ENCODE data around the gene ATAD3B. TPM values are rescaled to one million over a fixed set of nuclear protein-coding genes. Genes with fewer than 3 reads are reported as not detected.

Gene ATAD3B
- total and polyA plus RNA-seq, 2 of the 4 experiments (the other 2 are of a cell fraction): 13.8 to 29.0 TPM

DNA sequence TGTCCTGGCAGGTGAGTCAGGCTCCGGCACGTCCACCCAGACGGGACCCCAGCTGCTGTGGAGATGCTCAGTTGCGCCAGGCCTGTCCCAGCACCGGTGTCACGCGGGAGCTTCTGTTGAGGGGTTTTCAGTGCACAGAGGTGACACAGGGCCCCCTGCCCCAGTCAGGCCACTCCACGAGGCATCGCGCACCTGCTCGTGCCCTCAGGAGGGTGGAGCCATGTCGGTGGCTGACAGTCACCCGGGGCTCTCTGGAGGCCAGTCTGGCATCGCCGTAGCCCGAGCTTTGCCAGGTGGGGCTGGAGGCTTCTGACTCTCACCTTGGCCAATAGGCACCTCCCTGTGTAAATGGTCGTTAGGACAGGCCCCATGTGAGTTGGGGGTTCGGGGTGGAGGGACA lies 57.8 kb downstream of the ATAD3B start (continued):
- TF ChIP-seq NFE2L2 (IDR thresholded peaks at IDR 0.05; ENCODE audit: low read depth, low read length): no peak

DNA sequence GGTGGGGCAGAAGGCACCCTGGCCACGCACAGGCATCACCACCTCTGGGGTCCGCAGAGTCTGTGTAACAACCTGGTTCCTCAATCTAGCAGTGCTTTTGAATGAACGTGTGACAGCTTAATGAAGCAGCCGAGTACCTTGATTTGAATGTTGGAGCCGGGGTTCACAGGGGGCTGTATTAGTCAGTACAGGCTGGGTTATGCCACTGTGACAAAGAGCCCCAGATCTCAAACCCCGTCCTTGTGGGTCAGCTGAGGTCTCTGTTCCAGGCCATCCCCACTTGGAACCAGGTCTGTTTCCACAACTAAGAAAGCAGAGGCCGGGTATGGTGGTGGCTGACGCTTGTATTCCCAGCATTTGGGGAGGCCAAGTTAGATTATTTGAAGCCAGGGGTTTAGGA lies 58.4 kb downstream of the ATAD3B start:
- no peak overlapping the region for H3K18ac ChIP-seq (ENCODE audit: low read depth, low read length)
- H2BK5ac ChIP-seq (ENCODE audit: low read depth, low read length, poor library complexity, severe bottlenecking): no peak overlapping the region
- in situ Hi-C loops (cut with MboI; ENCODE audit: low sequenced_read_pairs): no loop called here
- no peak overlapping the region for H4K91ac ChIP-seq (ENCODE audit: insufficient read depth, low read depth, low read length)
- no peak overlapping the region for H2AFZ ChIP-seq (replicated peaks; ENCODE audit: low read length, poor library complexity)
- H3K14ac ChIP-seq (replicated peaks; ENCODE audit: low read depth, low read length): no peak overlapping the region
- no peaks in the 10 kb centered on the region for H3K27me3 ChIP-seq (ENCODE audit: control insufficient read depth, insufficient read depth, low read length)
- no peak overlapping the region for H3K4me2 ChIP-seq (ENCODE audit: low read depth, low read length)
- CTCF ChIA-PET: no interaction called here
- no peaks in the 10 kb centered on the region for H3K4me1 ChIP-seq (ENCODE audit: control insufficient read depth, insufficient read depth, low read length)
- no peak overlapping the region for H2BK120ac ChIP-seq (ENCODE audit: low read depth, low read length)
- peaks cover 3% of the 10 kb centered on the region; the same call in 1 of the 2 replicates for H4K20me1 ChIP-seq (ENCODE audit: insufficient read depth, low read length)
- ATAC-seq (ENCODE audit: low read depth) (no peak), DNase-seq (no peak)
- no peak overlapping the region for H3K9ac ChIP-seq (ENCODE audit: low read depth, low read length)
- H3K4ac ChIP-seq (ENCODE audit: low read depth, low read length): no peak overlapping the region
- H2AK9ac ChIP-seq (replicated peaks; ENCODE audit: low read depth, low read length, poor library complexity): no peak overlapping the region
- H3K4me3 ChIP-seq (ENCODE audit: insufficient read depth, low read depth, low read length): no peak overlapping the region
- no peak overlapping the region for H4K8ac ChIP-seq (ENCODE audit: low read depth in 2 of 2, low read length in 2 of 2)
- intact Hi-C loops (cut with micrococcal nuclease): no loop called here
- dilution Hi-C loops (cut with HindIII; ENCODE audit: low sequenced_read_pairs, unreplicated experiment): no loop called here
- H3K27ac ChIP-seq (ENCODE audit: insufficient read depth, low read length): no peak overlapping the region
- H3K56ac ChIP-seq (ENCODE audit: extremely low read depth, insufficient read depth, low read length): no peak overlapping the region
- peaks cover 38% of the 10 kb centered on the region for H3K36me3 ChIP-seq (ENCODE audit: control insufficient read depth, insufficient read depth, low read length)
- no peak overlapping the region for H4K5ac ChIP-seq (ENCODE audit: low read depth, low read length)
- WGBS, 2 experiments (ENCODE audit: extremely low coverage in 2 of 2, insufficient read length in 1 of 2): no CpG with 5 or more reads among the region's 8 CpGs
- H3K79me1 ChIP-seq (ENCODE audit: low read depth in 1 of 2, low read length in 2 of 2): peaks cover 0 to 6% of the 10 kb centered on the region in 2 experiments; a peak in 2 of 4 replicates
- no peak overlapping the region for H2BK15ac ChIP-seq (ENCODE audit: low read depth, low read length)
- H2BK20ac ChIP-seq (ENCODE audit: low read depth, low read length): no peak overlapping the region
- peaks cover 6% of the 10 kb centered on the region for H3K9me3 ChIP-seq (ENCODE audit: control insufficient read depth, insufficient read depth, low read length)
- no peak overlapping the region for H3K23ac ChIP-seq (ENCODE audit: low read depth, low read length)
- BruUV-seq (replicated peaks): no TSS peak
- no peak overlapping the region for H2AK5ac ChIP-seq (ENCODE audit: low read depth, low read length)
- POLR2A ChIA-PET (ENCODE audit: unreplicated experiment): no interaction called here
- H3K9me1 ChIP-seq (ENCODE audit: insufficient read depth, low read length): no peaks in the 10 kb centered on the region
- TF ChIP-seq, protein P1, sequence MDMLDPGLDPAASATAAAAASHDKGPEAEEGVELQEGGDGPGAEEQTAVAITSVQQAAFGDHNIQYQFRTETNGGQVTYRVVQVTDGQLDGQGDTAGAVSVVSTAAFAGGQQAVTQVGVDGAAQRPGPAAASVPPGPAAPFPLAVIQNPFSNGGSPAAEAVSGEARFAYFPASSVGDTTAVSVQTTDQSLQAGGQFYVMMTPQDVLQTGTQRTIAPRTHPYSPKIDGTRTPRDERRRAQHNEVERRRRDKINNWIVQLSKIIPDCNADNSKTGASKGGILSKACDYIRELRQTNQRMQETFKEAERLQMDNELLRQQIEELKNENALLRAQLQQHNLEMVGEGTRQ (IDR thresholded peaks at IDR 0.05; ENCODE audit: low read depth, low read length): no peak
- TF ChIP-seq FOS (IDR thresholded peaks at IDR 0.05; ENCODE audit: low read depth, low read length) (no peak), CEBPB (IDR thresholded peaks at IDR 0.05; ENCODE audit: low read depth, low read length) (no peak), SMC3 (IDR thresholded peaks at IDR 0.05; ENCODE audit: low read depth, low read length) (no peak), POLR2A (IDR thresholded peaks at IDR 0.05; ENCODE audit: low read depth, low read length) (no peak), MXI1 (IDR thresholded peaks at IDR 0.05; ENCODE audit: borderline replicate concordance, low read depth, low read length) (no peak), RFX5 (IDR thresholded peaks at IDR 0.05; ENCODE audit: low read depth, low read length) (no peak), NFE2L2 (IDR thresholded peaks at IDR 0.05; ENCODE audit: low read depth, low read length) (no peak), MAZ (IDR thresholded peaks at IDR 0.05; ENCODE audit: borderline replicate concordance, low read depth, low read length) (no peak), CHD1 (IDR thresholded peaks at IDR 0.05; ENCODE audit: low read depth, low read length) (no peak), MAFK (IDR thresholded peaks at IDR 0.05; ENCODE audit: low read depth, low read length) (no peak), RAD21 (IDR thresholded peaks at IDR 0.05; ENCODE audit: low read length) (no peak), BHLHE40 (IDR thresholded peaks at IDR 0.05; ENCODE audit: low read depth, low read length) (no peak), RCOR1 (IDR thresholded peaks at IDR 0.05; ENCODE audit: insufficient replicate concordance, low read length) (no peak)
- TF ChIP-seq, protein P2, sequence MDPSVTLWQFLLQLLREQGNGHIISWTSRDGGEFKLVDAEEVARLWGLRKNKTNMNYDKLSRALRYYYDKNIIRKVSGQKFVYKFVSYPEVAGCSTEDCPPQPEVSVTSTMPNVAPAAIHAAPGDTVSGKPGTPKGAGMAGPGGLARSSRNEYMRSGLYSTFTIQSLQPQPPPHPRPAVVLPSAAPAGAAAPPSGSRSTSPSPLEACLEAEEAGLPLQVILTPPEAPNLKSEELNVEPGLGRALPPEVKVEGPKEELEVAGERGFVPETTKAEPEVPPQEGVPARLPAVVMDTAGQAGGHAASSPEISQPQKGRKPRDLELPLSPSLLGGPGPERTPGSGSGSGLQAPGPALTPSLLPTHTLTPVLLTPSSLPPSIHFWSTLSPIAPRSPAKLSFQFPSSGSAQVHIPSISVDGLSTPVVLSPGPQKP (IDR thresholded peaks at IDR 0.05; ENCODE audit: borderline replicate concordance, low read depth, low read length): no peak
